Progenitor cell of endocrine pancreas (in vitro differentiated cells): ENCODE measurements around the gene GALT. TPM values are rescaled to one million over a fixed set of nuclear protein-coding genes. Genes with fewer than 3 reads are reported as not detected.

ENCODE experiments used
- DNase-seq: peaks from one replicate; pipeline ENCODE4 v3.0.0; 2021; ENCODE audit warnings: low spot score; ENCODE audit not compliant: unreplicated experiment
- H3K27ac Mint-ChIP-seq: 2 replicates; pipeline ENCODE4 v1.8.0; 2021; ENCODE audit warnings: mild to moderate bottlenecking, moderate library complexity, mixed read lengths
- H3K27me3 Mint-ChIP-seq: 2 replicates; pipeline ENCODE4 v1.8.0; 2021; ENCODE audit warnings: mixed read lengths
- H3K36me3 Mint-ChIP-seq: 2 replicates; pipeline ENCODE4 v1.8.0; 2022; ENCODE audit warnings: mixed read lengths; ENCODE audit not compliant: insufficient read depth
- H3K4me1 Mint-ChIP-seq: 2 replicates; pipeline ENCODE4 v1.8.0; 2021; ENCODE audit warnings: low read depth, mixed read lengths
- H3K4me3 Mint-ChIP-seq: 2 replicates; pipeline ENCODE4 v1.8.0; 2021; ENCODE audit warnings: low read depth, mild to moderate bottlenecking, moderate library complexity, mixed read lengths
- H3K9me3 Mint-ChIP-seq: 2 replicates; pipeline ENCODE4 v1.8.0; 2021; ENCODE audit warnings: low read depth, mixed read lengths
- total RNA-seq: library from RNA; stranded (reverse); gene quantifications from 2 replicates; pipeline ENCODE4 v1.2.1, GENCODE V29; 2021
- TF ChIP-seq, protein P1 (sequence below): fragments of 200-600 bp; sonication (generic); IDR thresholded peaks from one replicate; pipeline ENCODE4 v1.5.0; 2021; ENCODE audit warnings: antibody characterized with exemption, mild to moderate bottlenecking; ENCODE audit not compliant: unreplicated experiment

GALT gene
- total RNA-seq, 1 donor from 2014 or later, result 85.6 TPM

DNA sequence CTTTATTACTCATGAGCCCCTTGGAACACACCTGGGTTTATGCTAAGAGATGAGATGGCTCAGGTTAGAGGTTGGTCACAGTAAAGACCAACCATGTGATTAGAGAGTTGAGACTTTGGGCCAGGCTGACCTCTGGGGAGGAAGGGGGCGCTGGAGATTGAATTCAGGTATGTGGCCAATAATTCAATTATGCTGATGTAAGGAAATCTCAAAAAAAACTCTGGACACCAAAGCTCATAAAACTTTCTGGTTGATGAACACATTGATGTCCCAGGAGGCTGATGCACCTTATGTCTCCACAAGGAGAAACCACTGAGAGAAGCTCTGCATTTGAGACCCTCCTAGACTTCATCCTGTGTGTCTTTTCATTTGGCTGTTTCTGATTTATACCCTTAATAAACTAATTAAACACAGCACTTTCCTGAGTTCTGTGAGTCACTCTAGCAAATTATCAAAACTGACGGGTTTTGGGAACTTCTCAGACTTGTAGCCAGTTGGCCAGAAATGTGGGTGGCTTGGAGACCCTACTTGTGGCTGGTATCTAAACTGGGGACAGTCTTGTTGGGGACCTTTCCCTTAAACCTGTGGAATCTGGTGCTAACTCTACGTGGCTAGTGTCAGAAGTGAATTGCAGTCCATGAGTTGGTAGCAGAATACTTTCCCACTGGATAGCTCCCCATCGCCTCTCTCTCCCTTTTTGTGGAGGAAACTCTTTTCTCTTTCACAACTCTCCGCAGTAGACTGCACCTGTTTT, 23.5 kb downstream of the GALT start:
- Mint-ChIP-seq H3K9me3 (peaks cover 2% of the 10 kb centered on the region), H3K27me3 (no peaks in the 10 kb centered on the region), H3K4me3 (no peak overlapping the region), H3K36me3 (peaks cover 7% of the 10 kb centered on the region), H3K27ac (no peak overlapping the region), H3K4me1 (peaks cover 6% of the 10 kb centered on the region)
- TF ChIP-seq, protein P1, sequence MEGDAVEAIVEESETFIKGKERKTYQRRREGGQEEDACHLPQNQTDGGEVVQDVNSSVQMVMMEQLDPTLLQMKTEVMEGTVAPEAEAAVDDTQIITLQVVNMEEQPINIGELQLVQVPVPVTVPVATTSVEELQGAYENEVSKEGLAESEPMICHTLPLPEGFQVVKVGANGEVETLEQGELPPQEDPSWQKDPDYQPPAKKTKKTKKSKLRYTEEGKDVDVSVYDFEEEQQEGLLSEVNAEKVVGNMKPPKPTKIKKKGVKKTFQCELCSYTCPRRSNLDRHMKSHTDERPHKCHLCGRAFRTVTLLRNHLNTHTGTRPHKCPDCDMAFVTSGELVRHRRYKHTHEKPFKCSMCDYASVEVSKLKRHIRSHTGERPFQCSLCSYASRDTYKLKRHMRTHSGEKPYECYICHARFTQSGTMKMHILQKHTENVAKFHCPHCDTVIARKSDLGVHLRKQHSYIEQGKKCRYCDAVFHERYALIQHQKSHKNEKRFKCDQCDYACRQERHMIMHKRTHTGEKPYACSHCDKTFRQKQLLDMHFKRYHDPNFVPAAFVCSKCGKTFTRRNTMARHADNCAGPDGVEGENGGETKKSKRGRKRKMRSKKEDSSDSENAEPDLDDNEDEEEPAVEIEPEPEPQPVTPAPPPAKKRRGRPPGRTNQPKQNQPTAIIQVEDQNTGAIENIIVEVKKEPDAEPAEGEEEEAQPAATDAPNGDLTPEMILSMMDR, result no peak
- DNase-seq, result no peak

DNA sequence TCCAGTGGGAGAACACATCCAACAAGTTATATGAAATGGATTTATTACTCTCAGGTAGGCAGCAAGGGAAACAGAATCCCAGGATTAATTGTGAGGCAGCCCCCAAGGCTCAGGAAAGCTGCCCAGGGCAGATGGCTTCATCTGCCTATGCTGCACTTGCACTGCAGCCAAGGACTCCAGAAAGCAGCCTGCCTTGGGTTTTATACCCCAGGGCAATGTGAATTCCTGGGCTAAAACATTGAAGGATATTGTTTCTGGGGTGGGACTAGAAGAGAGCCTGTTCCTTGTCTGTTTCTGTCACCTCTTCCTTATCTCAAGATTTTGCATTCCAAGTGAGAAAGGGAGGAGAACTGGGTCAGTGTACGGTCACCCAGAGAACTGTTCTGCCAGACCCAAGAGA, 24.8 kb downstream of the GALT start:
- no peak for DNase-seq
- no peak overlapping the region for H3K27ac Mint-ChIP-seq
- H3K9me3 Mint-ChIP-seq, result peaks cover 2% of the 10 kb centered on the region
- no peak overlapping the region for H3K4me3 Mint-ChIP-seq
- H3K27me3 Mint-ChIP-seq, result no peaks in the 10 kb centered on the region
- peaks cover 4% of the 10 kb centered on the region for H3K4me1 Mint-ChIP-seq
- peaks cover 7% of the 10 kb centered on the region for H3K36me3 Mint-ChIP-seq
- TF ChIP-seq, protein P1, result no peak

DNA sequence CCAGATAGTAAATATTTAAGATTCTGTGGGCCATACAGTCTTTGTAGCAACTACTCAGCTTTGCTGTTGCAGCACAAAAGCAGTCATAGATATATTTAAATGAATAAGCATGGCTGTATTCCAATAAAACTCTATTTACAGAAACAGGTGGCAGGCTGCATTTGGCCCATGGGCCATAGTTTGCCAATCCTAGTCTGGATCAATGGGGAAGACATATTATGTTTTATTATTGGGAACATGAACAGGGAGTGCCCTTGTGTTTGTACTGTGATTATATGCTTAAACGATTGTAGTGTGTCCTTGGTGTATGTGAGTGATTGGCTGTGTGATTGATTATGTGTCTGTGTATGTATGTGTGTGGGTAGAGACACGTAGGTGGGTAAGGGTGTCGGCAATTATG, 28.0 kb downstream of the GALT start:
- TF ChIP-seq, protein P1, result no peak
- Mint-ChIP-seq H3K4me3 (no peak overlapping the region), H3K27ac (no peak overlapping the region), H3K4me1 (peaks cover 4% of the 10 kb centered on the region), H3K36me3 (peaks cover 3% of the 10 kb centered on the region), H3K9me3 (no peaks in the 10 kb centered on the region), H3K27me3 (no peaks in the 10 kb centered on the region)
- DNase-seq, result no peak

DNA sequence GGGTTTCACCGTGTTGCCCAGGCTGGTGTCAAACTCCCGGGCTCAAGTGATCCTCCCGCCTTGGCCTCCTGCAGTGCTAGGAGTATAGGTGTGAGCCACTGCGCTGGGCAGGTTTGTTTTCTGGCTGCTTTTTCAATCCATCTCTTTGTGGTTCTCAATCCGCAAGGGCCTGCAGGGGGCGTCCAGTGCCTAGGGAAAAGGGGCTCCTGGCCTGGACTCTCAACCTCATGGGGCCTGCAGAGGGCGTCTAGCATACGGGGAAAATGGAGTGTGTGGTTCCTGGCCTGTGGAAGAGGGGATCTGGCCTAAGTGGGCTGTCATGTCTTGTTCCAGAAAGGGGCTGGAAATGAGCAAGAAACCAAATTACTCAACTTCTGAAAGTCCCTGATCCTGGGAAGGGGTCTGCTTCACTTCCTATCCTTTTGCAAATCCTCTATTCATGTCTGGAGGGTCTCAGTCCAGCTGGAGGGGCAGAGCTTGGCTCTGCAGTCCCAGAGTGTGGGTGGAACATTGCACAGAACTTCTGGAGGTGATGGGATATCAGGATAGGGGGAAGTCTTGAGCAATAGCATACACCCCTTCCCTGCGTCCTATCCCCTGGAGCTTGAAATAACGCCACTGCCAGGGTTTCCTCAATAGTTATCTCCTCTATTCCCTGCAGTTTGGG, 28.7 kb downstream of the GALT start:
- Mint-ChIP-seq H3K27me3 (no peaks in the 10 kb centered on the region), H3K4me3 (no peak overlapping the region), H3K36me3 (no peaks in the 10 kb centered on the region), H3K4me1 (peaks cover 4% of the 10 kb centered on the region), H3K9me3 (no peaks in the 10 kb centered on the region), H3K27ac (no peak overlapping the region)
- TF ChIP-seq, protein P1, result peak; percentile 86
- DNase-seq, result peak; percentile 77

DNA sequence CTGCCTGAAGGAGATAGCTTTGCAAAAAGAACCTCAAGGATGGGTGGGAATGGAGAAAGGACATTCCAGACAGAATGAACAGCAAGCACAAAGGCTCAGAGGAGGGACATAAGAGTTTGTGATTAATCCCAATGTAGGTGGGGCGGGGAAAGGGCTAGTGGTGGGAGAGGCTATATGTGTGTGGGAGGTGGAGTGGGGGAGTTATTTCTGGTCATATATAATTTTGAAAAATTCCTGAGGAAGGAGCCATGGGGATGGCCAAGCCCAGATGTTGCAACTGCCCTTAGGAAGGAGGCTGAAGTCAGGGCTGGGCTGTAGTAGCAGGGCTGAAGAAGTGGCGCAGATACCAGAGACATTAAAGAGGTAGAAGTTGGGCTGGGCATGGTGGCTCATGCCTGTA, 29.4 kb downstream of the GALT start:
- peaks cover 2% of the 10 kb centered on the region for H3K36me3 Mint-ChIP-seq
- H3K9me3 Mint-ChIP-seq, result no peaks in the 10 kb centered on the region
- TF ChIP-seq, protein P1, result no peak
- DNase-seq, result no peak
- no peak overlapping the region for H3K27ac Mint-ChIP-seq
- H3K4me3 Mint-ChIP-seq, result no peak overlapping the region
- no peaks in the 10 kb centered on the region for H3K27me3 Mint-ChIP-seq
- H3K4me1 Mint-ChIP-seq, result peaks cover 4% of the 10 kb centered on the region
